ENCODE data around the gene DENND1A. TPM values are rescaled to one million over a fixed set of nuclear protein-coding genes. Genes with fewer than 3 reads are reported as not detected.

The DENND1A gene
- total RNA-seq, 1 experiment from 2014 or later, result 23.5 TPM

DNA sequence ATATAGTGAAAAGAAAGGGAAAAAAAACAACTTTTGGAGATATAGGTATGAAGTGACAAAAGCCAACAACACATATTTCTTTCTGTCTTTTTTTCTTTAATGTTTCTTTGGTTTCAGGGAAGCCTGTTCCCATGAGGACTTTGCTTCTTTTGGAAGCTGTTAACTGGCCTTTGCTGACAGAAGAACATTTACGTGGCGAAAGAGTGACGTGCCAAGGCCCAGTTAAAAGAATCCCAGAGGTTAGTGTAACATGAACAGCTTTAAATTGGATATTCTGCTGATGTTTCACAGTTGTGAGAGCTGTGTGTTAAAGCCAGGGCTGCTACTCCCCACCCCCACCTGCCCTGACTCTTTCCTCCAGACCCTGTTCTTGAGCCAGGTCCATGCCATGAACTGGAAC lies 298.1 kb downstream of the DENND1A start:
- 0 out of 2 replicates have a peak, but pooled peaks cover 3% of the 10 kb centered on the region for H3K36me3 Mint-ChIP-seq
- CTCF ChIA-PET, result no interaction called here
- H3K27me3 Mint-ChIP-seq (ENCODE audit: low read depth), result no peaks in the 10 kb centered on the region

DNA sequence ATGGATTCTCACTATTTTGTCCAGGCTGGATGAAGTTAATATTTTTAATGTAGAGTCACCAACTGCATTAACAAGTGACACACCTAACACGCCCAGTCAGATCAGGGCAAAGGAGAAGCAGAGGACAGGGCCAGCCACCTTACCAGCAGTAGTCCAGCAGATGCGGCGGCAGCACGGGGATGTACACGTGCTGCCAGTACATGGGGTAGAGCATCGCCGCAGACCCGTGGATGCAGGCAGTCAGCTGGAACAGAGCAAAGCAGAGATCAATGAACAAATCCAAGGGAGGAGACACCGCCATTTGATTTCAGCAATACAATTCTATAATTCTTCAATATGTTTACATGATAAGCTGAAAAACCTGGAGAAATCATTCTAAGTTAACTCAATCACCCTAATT lies 299.7 kb downstream of the DENND1A start:
- H3K9me3 Mint-ChIP-seq, result no peaks in the 10 kb centered on the region
- DNase-seq (ENCODE audit: low spot score) (no peak), ATAC-seq (no peak)
- ChIA-PET CTCF (interaction anchor here (0.6 kb wide), 1 partner anchor 72 kb away, joined by 4 read pairs; no protein-coding TSS in a partner anchor), POLR2A (interaction anchor here (0.7 kb wide), 1 partner anchor 64 kb away, joined by 8 read pairs; no protein-coding TSS in a partner anchor)
- H3K27me3 Mint-ChIP-seq (ENCODE audit: low read depth), result no peaks in the 10 kb centered on the region
- TF ChIP-seq, protein P1, sequence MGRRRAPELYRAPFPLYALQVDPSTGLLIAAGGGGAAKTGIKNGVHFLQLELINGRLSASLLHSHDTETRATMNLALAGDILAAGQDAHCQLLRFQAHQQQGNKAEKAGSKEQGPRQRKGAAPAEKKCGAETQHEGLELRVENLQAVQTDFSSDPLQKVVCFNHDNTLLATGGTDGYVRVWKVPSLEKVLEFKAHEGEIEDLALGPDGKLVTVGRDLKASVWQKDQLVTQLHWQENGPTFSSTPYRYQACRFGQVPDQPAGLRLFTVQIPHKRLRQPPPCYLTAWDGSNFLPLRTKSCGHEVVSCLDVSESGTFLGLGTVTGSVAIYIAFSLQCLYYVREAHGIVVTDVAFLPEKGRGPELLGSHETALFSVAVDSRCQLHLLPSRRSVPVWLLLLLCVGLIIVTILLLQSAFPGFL (CRISPR knock-in tag; IDR thresholded peaks at IDR 0.05; ENCODE audit: borderline replicate concordance), result no peak
- TF ChIP-seq, protein P2, sequence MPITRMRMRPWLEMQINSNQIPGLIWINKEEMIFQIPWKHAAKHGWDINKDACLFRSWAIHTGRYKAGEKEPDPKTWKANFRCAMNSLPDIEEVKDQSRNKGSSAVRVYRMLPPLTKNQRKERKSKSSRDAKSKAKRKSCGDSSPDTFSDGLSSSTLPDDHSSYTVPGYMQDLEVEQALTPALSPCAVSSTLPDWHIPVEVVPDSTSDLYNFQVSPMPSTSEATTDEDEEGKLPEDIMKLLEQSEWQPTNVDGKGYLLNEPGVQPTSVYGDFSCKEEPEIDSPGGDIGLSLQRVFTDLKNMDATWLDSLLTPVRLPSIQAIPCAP (CRISPR knock-in tag; IDR thresholded peaks at IDR 0.05), result no peak
- TF ChIP-seq TCF7 (CRISPR knock-in tag; IDR thresholded peaks at IDR 0.05; ENCODE audit: low read depth) (no peak), OVOL2 (CRISPR knock-in tag; IDR thresholded peaks at IDR 0.05; ENCODE audit: borderline replicate concordance) (no peak), IRF2 (CRISPR knock-in tag; IDR thresholded peaks at IDR 0.05; ENCODE audit: borderline replicate concordance, low read depth) (no peak), RORB (CRISPR knock-in tag; IDR thresholded peaks at IDR 0.05) (no peak), ZNF121 (CRISPR knock-in tag; IDR thresholded peaks at IDR 0.05) (no peak), NR2C2 (CRISPR knock-in tag; IDR thresholded peaks at IDR 0.05) (no peak), PRRX2 (CRISPR knock-in tag; IDR thresholded peaks at IDR 0.05) (no peak)
- TF ChIP-seq, protein P3, sequence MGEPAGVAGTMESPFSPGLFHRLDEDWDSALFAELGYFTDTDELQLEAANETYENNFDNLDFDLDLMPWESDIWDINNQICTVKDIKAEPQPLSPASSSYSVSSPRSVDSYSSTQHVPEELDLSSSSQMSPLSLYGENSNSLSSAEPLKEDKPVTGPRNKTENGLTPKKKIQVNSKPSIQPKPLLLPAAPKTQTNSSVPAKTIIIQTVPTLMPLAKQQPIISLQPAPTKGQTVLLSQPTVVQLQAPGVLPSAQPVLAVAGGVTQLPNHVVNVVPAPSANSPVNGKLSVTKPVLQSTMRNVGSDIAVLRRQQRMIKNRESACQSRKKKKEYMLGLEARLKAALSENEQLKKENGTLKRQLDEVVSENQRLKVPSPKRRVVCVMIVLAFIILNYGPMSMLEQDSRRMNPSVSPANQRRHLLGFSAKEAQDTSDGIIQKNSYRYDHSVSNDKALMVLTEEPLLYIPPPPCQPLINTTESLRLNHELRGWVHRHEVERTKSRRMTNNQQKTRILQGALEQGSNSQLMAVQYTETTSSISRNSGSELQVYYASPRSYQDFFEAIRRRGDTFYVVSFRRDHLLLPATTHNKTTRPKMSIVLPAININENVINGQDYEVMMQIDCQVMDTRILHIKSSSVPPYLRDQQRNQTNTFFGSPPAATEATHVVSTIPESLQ (CRISPR knock-in tag; IDR thresholded peaks at IDR 0.05), result no peak
- TF ChIP-seq, protein P4, sequence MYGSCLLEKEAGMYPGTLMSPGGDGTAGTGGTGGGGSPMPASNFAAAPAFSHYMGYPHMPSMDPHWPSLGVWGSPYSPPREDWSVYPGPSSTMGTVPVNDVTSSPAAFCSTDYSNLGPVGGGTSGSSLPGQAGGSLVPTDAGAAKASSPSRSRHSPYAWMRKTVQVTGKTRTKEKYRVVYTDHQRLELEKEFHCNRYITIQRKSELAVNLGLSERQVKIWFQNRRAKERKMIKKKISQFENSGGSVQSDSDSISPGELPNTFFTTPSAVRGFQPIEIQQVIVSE (CRISPR knock-in tag; IDR thresholded peaks at IDR 0.05; ENCODE audit: borderline replicate concordance), result no peak
- TF ChIP-seq, protein P5, sequence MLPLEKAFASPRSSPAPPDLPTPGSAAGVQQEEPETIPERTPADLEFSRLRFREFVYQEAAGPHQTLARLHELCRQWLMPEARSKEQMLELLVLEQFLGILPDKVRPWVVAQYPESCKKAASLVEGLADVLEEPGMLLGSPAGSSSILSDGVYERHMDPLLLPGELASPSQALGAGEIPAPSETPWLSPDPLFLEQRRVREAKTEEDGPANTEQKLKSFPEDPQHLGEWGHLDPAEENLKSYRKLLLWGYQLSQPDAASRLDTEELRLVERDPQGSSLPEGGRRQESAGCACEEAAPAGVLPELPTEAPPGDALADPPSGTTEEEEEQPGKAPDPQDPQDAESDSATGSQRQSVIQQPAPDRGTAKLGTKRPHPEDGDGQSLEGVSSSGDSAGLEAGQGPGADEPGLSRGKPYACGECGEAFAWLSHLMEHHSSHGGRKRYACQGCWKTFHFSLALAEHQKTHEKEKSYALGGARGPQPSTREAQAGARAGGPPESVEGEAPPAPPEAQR (CRISPR knock-in tag; IDR thresholded peaks at IDR 0.05), result no peak
- H3K36me3 Mint-ChIP-seq, result 0 out of 2 replicates have a peak, but pooled peaks cover 3% of the 10 kb centered on the region
- no peak overlapping the region for H3K27ac Mint-ChIP-seq
- H3K4me3 Mint-ChIP-seq, result no peak overlapping the region
- H3K4me1 Mint-ChIP-seq, result peaks cover 9% of the 10 kb centered on the region; the same call in 1 of the 2 replicates

More for the DNA sequence above, 298.1 kb downstream of the DENND1A start:
- POLR2A ChIA-PET, result interaction anchor here (0.7 kb wide), 1 partner anchor 9 kb away, joined by 3 read pairs; no protein-coding TSS in a partner anchor
- H3K9me3 Mint-ChIP-seq, result no peaks in the 10 kb centered on the region
- ATAC-seq (no peak), DNase-seq (ENCODE audit: low spot score) (no peak)
- peaks cover 9% of the 10 kb centered on the region; the same call in 1 of the 2 replicates for H3K4me1 Mint-ChIP-seq
- no peak overlapping the region for H3K27ac Mint-ChIP-seq
- TF ChIP-seq ZNF121 (CRISPR knock-in tag; IDR thresholded peaks at IDR 0.05) (no peak), SOX15 (CRISPR knock-in tag; IDR thresholded peaks at IDR 0.05) (no peak), SMAD4 (CRISPR knock-in tag; IDR thresholded peaks at IDR 0.05) (no peak), NFATC4 (CRISPR knock-in tag; IDR thresholded peaks at IDR 0.05) (no peak)
- TF ChIP-seq, protein P6, sequence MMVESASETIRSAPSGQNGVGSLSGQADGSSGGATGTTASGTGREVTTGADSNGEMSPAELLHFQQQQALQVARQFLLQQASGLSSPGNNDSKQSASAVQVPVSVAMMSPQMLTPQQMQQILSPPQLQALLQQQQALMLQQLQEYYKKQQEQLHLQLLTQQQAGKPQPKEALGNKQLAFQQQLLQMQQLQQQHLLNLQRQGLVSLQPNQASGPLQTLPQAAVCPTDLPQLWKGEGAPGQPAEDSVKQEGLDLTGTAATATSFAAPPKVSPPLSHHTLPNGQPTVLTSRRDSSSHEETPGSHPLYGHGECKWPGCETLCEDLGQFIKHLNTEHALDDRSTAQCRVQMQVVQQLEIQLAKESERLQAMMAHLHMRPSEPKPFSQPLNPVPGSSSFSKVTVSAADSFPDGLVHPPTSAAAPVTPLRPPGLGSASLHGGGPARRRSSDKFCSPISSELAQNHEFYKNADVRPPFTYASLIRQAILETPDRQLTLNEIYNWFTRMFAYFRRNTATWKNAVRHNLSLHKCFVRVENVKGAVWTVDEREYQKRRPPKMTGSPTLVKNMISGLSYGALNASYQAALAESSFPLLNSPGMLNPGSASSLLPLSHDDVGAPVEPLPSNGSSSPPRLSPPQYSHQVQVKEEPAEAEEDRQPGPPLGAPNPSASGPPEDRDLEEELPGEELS (CRISPR knock-in tag; IDR thresholded peaks at IDR 0.05), result no peak
- H3K4me3 Mint-ChIP-seq, result no peak overlapping the region
